Stimulated activated CD8-positive, alpha-beta memory T cell treated with anti-CD3 and anti-CD28 coated beads, Interleukin-15, amount 100 ng/mL, for 4 hours (primary cell): ENCODE data around the gene CFAP73.
A peak's percentile ranks its signal among the peaks of the same experiment; 100 is the strongest.
"Not testable (repeated sequence)": the region's sequence is repeated elsewhere in the genome, so short reads cannot be mapped to it uniquely, and the experiment has no call there.

Source experiments
- DNase-seq, 2 donors: peaks; one replicate each; pipeline ENCODE4 v3.0.0-alpha.2; 2020; ENCODE audit warnings: low read depth in 2 of 2

CFAP73 gene

GRCh38 chr12:113190761-113191160, 41.2 kb downstream of the CFAP73 start:
- DNase-seq = no peak

GRCh38 chr12:113191227-113191626, 41.7 kb downstream of the CFAP73 start:
- no peak for DNase-seq

GRCh38 chr12:113194971-113195391, 45.5 kb downstream of the CFAP73 start:
- DNase-seq = no peak

- DNase-seq = no peak
Measured at GRCh38 chr12:113195598-113195997, 46.1 kb downstream of the CFAP73 start.

- no peak for DNase-seq
Measured at GRCh38 chr12:113196582-113196981, 47.1 kb downstream of the CFAP73 start.

GRCh38 chr12:113196990-113197389, 47.5 kb downstream of the CFAP73 start:
- DNase-seq = no peak

- DNase-seq = no peak
Measured at GRCh38 chr12:113197518-113198077, 48.1 kb downstream of the CFAP73 start.

- no peak for DNase-seq
Measured at GRCh38 chr12:113198296-113198695, 48.8 kb downstream of the CFAP73 start.

- no peak for DNase-seq
Measured at GRCh38 chr12:113200021-113200797, 50.7 kb downstream of the CFAP73 start.

GRCh38 chr12:113201187-113202177, 52.0 kb downstream of the CFAP73 start:
- DNase-seq = no peak

GRCh38 chr12:113202300-113203075, 53.0 kb downstream of the CFAP73 start:
- no peak for DNase-seq

- no peak for DNase-seq
Measured at GRCh38 chr12:113203852-113204760, 54.6 kb downstream of the CFAP73 start.

- DNase-seq = no peak
Measured at GRCh38 chr12:113204804-113205203, 55.3 kb downstream of the CFAP73 start.

GRCh38 chr12:113206802-113207201, 57.3 kb downstream of the CFAP73 start:
- DNase-seq = not testable (repeated sequence)

GRCh38 chr12:113207613-113208040, 58.1 kb downstream of the CFAP73 start:
- no peak for DNase-seq

- peak in 1 of 2 donors; percentile 28 for DNase-seq
Measured at GRCh38 chr12:113208041-113208934, 58.8 kb downstream of the CFAP73 start.
